GM18520 (cell line): ENCODE measurements around the gene CHN2.

ENCODE experiments used
- ATAC-seq: cut with Tn5 transposase; IDR thresholded peaks from one replicate; pipeline ENCODE4 v1.9.1; 2021; ENCODE audit not compliant: unreplicated experiment

CHN2 gene

GRCh38 chr7:29306319-29306991, 111.9 kb downstream of the CHN2 start:
- ATAC-seq = no peak

- no peak for ATAC-seq
These were observed 113.8 kb downstream of the CHN2 start for GRCh38 chr7:29308424-29308823.

GRCh38 chr7:29309041-29309854, 114.7 kb downstream of the CHN2 start:
- no peak for ATAC-seq

GRCh38 chr7:29310625-29311024, 116.0 kb downstream of the CHN2 start:
- ATAC-seq = no peak

- no peak for ATAC-seq
These were observed 116.7 kb downstream of the CHN2 start for GRCh38 chr7:29311314-29311713.

- ATAC-seq = no peak
These were observed 119.6 kb downstream of the CHN2 start for GRCh38 chr7:29314148-29314547.

GRCh38 chr7:29315122-29315891, 120.7 kb downstream of the CHN2 start:
- ATAC-seq = no peak

GRCh38 chr7:29315892-29316270, 121.3 kb downstream of the CHN2 start:
- ATAC-seq = no peak

GRCh38 chr7:29316926-29317325, 122.4 kb downstream of the CHN2 start:
- ATAC-seq = no peak

- ATAC-seq = no peak
These were observed 124.5 kb downstream of the CHN2 start for GRCh38 chr7:29318853-29319718.

GRCh38 chr7:29319719-29320521, 125.3 kb downstream of the CHN2 start:
- no peak for ATAC-seq

- ATAC-seq = no peak
These were observed 126.0 kb downstream of the CHN2 start for GRCh38 chr7:29320577-29320976.

GRCh38 chr7:29322023-29322712, 127.6 kb downstream of the CHN2 start:
- ATAC-seq = no peak

GRCh38 chr7:29325476-29325875, 130.9 kb downstream of the CHN2 start:
- no peak for ATAC-seq

GRCh38 chr7:29326864-29327263, 132.3 kb downstream of the CHN2 start:
- ATAC-seq = no peak

GRCh38 chr7:29327455-29327854, 132.9 kb downstream of the CHN2 start:
- ATAC-seq = no peak

GRCh38 chr7:29328045-29328444, 133.5 kb downstream of the CHN2 start:
- no peak for ATAC-seq

- ATAC-seq = no peak
These were observed 134.2 kb downstream of the CHN2 start for GRCh38 chr7:29328811-29329210.

- no peak for ATAC-seq
These were observed 135.1 kb downstream of the CHN2 start for GRCh38 chr7:29329686-29330085.
